Small intestine (tissue), 7 donors: ENCODE measurements around the gene FAM120B. TPM values are rescaled to one million over a fixed set of nuclear protein-coding genes. Genes with fewer than 3 reads are reported as not detected.

ENCODE experiments used
- DNase-seq, 2 donors: peaks; one replicate each; pipeline versions ENCODE4 v3.0.0 to v3.0.0-alpha.2; 2013
- FAIRE-seq: peaks from 2 replicates; lab custom pipeline; 2012; peaks lifted over from hg19 to GRCh38; lab: Jason Lieb, UNC
- H3K27ac ChIP-seq, 3 donors: one replicate each; pipeline ENCODE4 v1.5.1; 2013; ENCODE audit warnings: low read length in 2 of 3, mild to moderate bottlenecking in 2 of 3, control low read depth in 1 of 3, inconsistent platforms in 1 of 3, low read depth in 1 of 3, moderate library complexity in 1 of 3
- H3K27me3 ChIP-seq, 3 donors: one replicate each; pipeline ENCODE4 v1.6.1; 2013; ENCODE audit warnings: low read length in 3 of 3, inconsistent platforms in 1 of 3; ENCODE audit not compliant: control insufficient read depth in 3 of 3, insufficient read depth in 3 of 3
- H3K36me3 ChIP-seq, 3 donors: one replicate each; pipeline ENCODE4 v1.6.1; 2013; ENCODE audit warnings: low read length in 3 of 3, inconsistent platforms in 1 of 3, low read depth in 1 of 3, mild to moderate bottlenecking in 1 of 3, moderate library complexity in 1 of 3; ENCODE audit not compliant: control insufficient read depth in 3 of 3, insufficient read depth in 2 of 3
- H3K4me1 ChIP-seq, 3 donors: one replicate each; pipeline ENCODE4 v1.6.1; 2013; ENCODE audit warnings: low read length in 2 of 3, inconsistent platforms in 1 of 3, low read depth in 1 of 3, mild to moderate bottlenecking in 1 of 3, moderate library complexity in 1 of 3; ENCODE audit not compliant: control insufficient read depth in 3 of 3, insufficient read depth in 2 of 3
- H3K4me3 ChIP-seq, 3 donors: one replicate each; pipeline ENCODE4 v1.5.1; 2013; ENCODE audit warnings: low read length in 3 of 3, control low read depth in 1 of 3, inconsistent platforms in 1 of 3, low read depth in 1 of 3, mild to moderate bottlenecking in 1 of 3, moderate library complexity in 1 of 3
- H3K9me3 ChIP-seq, 2 donors: one replicate each; pipeline ENCODE4 v1.6.1; 2013; ENCODE audit warnings: low read depth in 1 of 2, low read length in 1 of 2; ENCODE audit not compliant: control insufficient read depth in 2 of 2, insufficient read depth in 1 of 2
- WGBS, 3 donors: extraction: QIAGEN DNeasy Blood & Tissue Kit; methylation state at CpG; one replicate each; pipeline ENCODE4 v1.1.7; 2013; 5-methylcytosine and 5-hydroxymethylcytosine counted together
- polyA plus RNA-seq, 4 donors: library from polyadenylated mRNA; stranded (reverse) in 3 of 4; unstranded in 1 of 4; fragments of 200-250 nt in 3 of 4; fragments of 120-200 nt in 1 of 4; gene quantifications; one replicate each; pipeline versions ENCODE4 v1.2.1 to v1.2.3, GENCODE V29; 2013
- donor health status: healthy with polysubstance abuse.
- donor health status: control.
- donor health status: control.
- donor health status: Bipolar disorder and iron deficiency.
- donor health status: healthy.

FAM120B gene
- polyA plus RNA-seq, 4 donors, result 6.5 to 24.0 (median 10.6) TPM

GRCh38 chr6:170365121-170365520 is 58.6 kb downstream of the FAM120B start:
- H3K4me3 ChIP-seq, result no peak overlapping the region
- H3K36me3 ChIP-seq, result peaks cover 3 to 49% (median 4%) of the 10 kb centered on the region in 3 donors
- H3K4me1 ChIP-seq, result peaks cover 0 to 27% (median 7%) of the 10 kb centered on the region in 3 donors
- DNase-seq (peak in 1 of 2 donors; percentile 36), FAIRE-seq (no peak)
- peak overlapping the region in 1 of 3 donors; percentile 1 for H3K27ac ChIP-seq
- H3K9me3 ChIP-seq, result no peaks in the 10 kb centered on the region
- no peaks in the 10 kb centered on the region for H3K27me3 ChIP-seq
- 89 to 95% (median 93%) methylated on average over 4 of the region's 4 CpGs for WGBS, 3 donors

- peaks cover 0 to 29% (median 10%) of the 10 kb centered on the region in 3 donors for H3K4me1 ChIP-seq
- peaks cover 2 to 46% (median 3%) of the 10 kb centered on the region in 3 donors for H3K36me3 ChIP-seq
- no peaks in the 10 kb centered on the region for H3K27me3 ChIP-seq
- no peaks in the 10 kb centered on the region for H3K9me3 ChIP-seq
- peak overlapping the region in 1 of 3 donors; percentile 1 for H3K27ac ChIP-seq
- WGBS, 3 donors, result 59 to 70% (median 65%) methylated on average over 6 to 7 of the region's 7 CpGs
- FAIRE-seq (no peak), DNase-seq (no peak)
- H3K4me3 ChIP-seq, result no peak overlapping the region
Measured at GRCh38 chr6:170365593-170365992, 59.0 kb downstream of the FAM120B start.

GRCh38 chr6:170366248-170366960 is 59.8 kb downstream of the FAM120B start:
- 90 to 94% (median 92%) methylated on average over 11 of the region's 11 CpGs for WGBS, 3 donors
- Histone ChIP-seq H3K27ac (no peak overlapping the region), H3K27me3 (no peaks in the 10 kb centered on the region), H3K4me1 (peaks cover 0 to 29% (median 10%) of the 10 kb centered on the region in 3 donors), H3K4me3 (no peak overlapping the region), H3K9me3 (no peaks in the 10 kb centered on the region), H3K36me3 (peaks cover 0 to 43% (median 2%) of the 10 kb centered on the region in 3 donors)
- DNase-seq (no peak), FAIRE-seq (no peak)

GRCh38 chr6:170367241-170367640 is 60.7 kb downstream of the FAM120B start:
- DNase-seq (no peak), FAIRE-seq (no peak)
- no peak overlapping the region for H3K4me3 ChIP-seq
- H3K27ac ChIP-seq, result no peak overlapping the region
- H3K9me3 ChIP-seq, result no peaks in the 10 kb centered on the region
- peaks cover 0 to 29% (median 10%) of the 10 kb centered on the region in 3 donors for H3K4me1 ChIP-seq
- H3K36me3 ChIP-seq, result peaks cover 0 to 44% (median 2%) of the 10 kb centered on the region in 3 donors
- no peaks in the 10 kb centered on the region for H3K27me3 ChIP-seq
- WGBS, 3 donors, result 76 to 90% (median 85%) methylated on average over 10 of the region's 10 CpGs

- no peak overlapping the region for H3K4me3 ChIP-seq
- no peak for DNase-seq
- no peaks in the 10 kb centered on the region for H3K27me3 ChIP-seq
- no peaks in the 10 kb centered on the region for H3K9me3 ChIP-seq
- peak overlapping the region in 1 of 3 donors; percentile 75 for H3K27ac ChIP-seq
- 82 to 84% (median 82%) methylated on average over 2 of the region's 2 CpGs for WGBS, 3 donors
- H3K4me1 ChIP-seq, result peaks cover 0 to 29% (median 10%) of the 10 kb centered on the region in 3 donors
- peaks cover 0 to 35% (median 2%) of the 10 kb centered on the region in 3 donors for H3K36me3 ChIP-seq
- FAIRE-seq, result no peak
Measured at GRCh38 chr6:170368544-170368943, 62.0 kb downstream of the FAM120B start.

- 20 to 62% (median 40%) methylated on average over 5 of the region's 5 CpGs for WGBS, 3 donors
- peaks cover 2 to 33% (median 2%) of the 10 kb centered on the region in 3 donors for H3K36me3 ChIP-seq
- DNase-seq (peak; percentile 65 to 83), FAIRE-seq (no peak)
- H3K9me3 ChIP-seq, result no peaks in the 10 kb centered on the region
- H3K27me3 ChIP-seq, result no peaks in the 10 kb centered on the region
- H3K4me1 ChIP-seq, result peaks cover 0 to 29% (median 10%) of the 10 kb centered on the region in 3 donors
- peak overlapping the region; percentile 56 to 86 (median 75) for H3K27ac ChIP-seq
- H3K4me3 ChIP-seq, result no peak overlapping the region
Measured at GRCh38 chr6:170369403-170369802, 62.8 kb downstream of the FAM120B start.

GRCh38 chr6:170370416-170370815 is 63.9 kb downstream of the FAM120B start:
- FAIRE-seq (no peak), DNase-seq (peak; percentile 56 to 68)
- 49 to 66% (median 56%) methylated on average over 6 of the region's 6 CpGs for WGBS, 3 donors
- Histone ChIP-seq H3K4me3 (no peak overlapping the region), H3K27ac (peak overlapping the region in 1 of 3 donors; percentile 7), H3K9me3 (no peaks in the 10 kb centered on the region), H3K4me1 (peaks cover 0 to 25% (median 10%) of the 10 kb centered on the region in 3 donors), H3K27me3 (no peaks in the 10 kb centered on the region), H3K36me3 (peaks cover 2 to 30% (median 2%) of the 10 kb centered on the region in 3 donors)

- WGBS, 3 donors, result 72 to 90% (median 83%) methylated on average over 4 of the region's 4 CpGs
- no peak for FAIRE-seq
- no peak for DNase-seq
Measured at GRCh38 chr6:170371080-170371479, 64.5 kb downstream of the FAM120B start.

More at GRCh38 chr6:170371080-170371479, 64.5 kb downstream of the FAM120B start:
- H3K4me1 ChIP-seq, result peaks cover 0 to 22% (median 10%) of the 10 kb centered on the region in 3 donors
- no peak overlapping the region for H3K27ac ChIP-seq
- H3K27me3 ChIP-seq, result no peaks in the 10 kb centered on the region
- no peak overlapping the region for H3K4me3 ChIP-seq
- peaks cover 2 to 30% (median 2%) of the 10 kb centered on the region in 3 donors for H3K36me3 ChIP-seq
- H3K9me3 ChIP-seq, result no peaks in the 10 kb centered on the region
